Measurements from ENCODE around the gene SLMAP.

GRCh38 chr3:57893156-57893555 is 137.0 kb downstream of the SLMAP start:
- TF ChIP-seq CTCF (IDR thresholded peaks at IDR 0.05; ENCODE audit: insufficient read depth, low read length, poor library complexity, severe bottlenecking) (no peak), EZH2phosphoT487 (conservative IDR thresholded peaks at IDR 0.05; ENCODE audit: low read length) (no peak)
